Nephron (organoid): ENCODE data around the gene PSMA2.
"Not testable (repeated sequence)": the region's sequence is repeated elsewhere in the genome, so short reads cannot be mapped to it uniquely, and the experiment has no call there.

ENCODE experiments used
- H3K27ac Mint-ChIP-seq, 3 experiments: 2 replicates each; pipeline ENCODE4 v1.8.0; 2020; ENCODE audit warnings: mixed read lengths in 3 of 3, mild to moderate bottlenecking in 2 of 3, moderate library complexity in 1 of 3
- H3K27me3 Mint-ChIP-seq: 2 replicates; pipeline ENCODE4 v1.8.0; 2021; ENCODE audit warnings: low read depth, mild to moderate bottlenecking, moderate library complexity, mixed read lengths
- H3K36me3 Mint-ChIP-seq: 2 replicates; pipeline ENCODE4 v1.8.0; 2020; ENCODE audit warnings: low read depth, mixed read lengths
- H3K4me1 Mint-ChIP-seq: 2 replicates; pipeline ENCODE4 v1.8.0; 2020; ENCODE audit warnings: mixed read lengths
- H3K4me3 Mint-ChIP-seq, 3 experiments: 2 replicates each; pipeline ENCODE4 v1.8.0; 2020; ENCODE audit warnings: mild to moderate bottlenecking in 3 of 3, mixed read lengths in 3 of 3, moderate library complexity in 2 of 3
- H3K9me3 Mint-ChIP-seq: 2 replicates; pipeline ENCODE4 v1.8.0; 2020; ENCODE audit warnings: mixed read lengths
- TF ChIP-seq, protein P1 (sequence below), 3 experiments: fragments of 200-600 bp; sonication (generic); IDR thresholded peaks; one replicate each; pipeline ENCODE4 v1.5.0; 2021; ENCODE audit warnings: antibody characterized with exemption in 3 of 3; ENCODE audit not compliant: unreplicated experiment in 3 of 3

PSMA2 gene

DNA sequence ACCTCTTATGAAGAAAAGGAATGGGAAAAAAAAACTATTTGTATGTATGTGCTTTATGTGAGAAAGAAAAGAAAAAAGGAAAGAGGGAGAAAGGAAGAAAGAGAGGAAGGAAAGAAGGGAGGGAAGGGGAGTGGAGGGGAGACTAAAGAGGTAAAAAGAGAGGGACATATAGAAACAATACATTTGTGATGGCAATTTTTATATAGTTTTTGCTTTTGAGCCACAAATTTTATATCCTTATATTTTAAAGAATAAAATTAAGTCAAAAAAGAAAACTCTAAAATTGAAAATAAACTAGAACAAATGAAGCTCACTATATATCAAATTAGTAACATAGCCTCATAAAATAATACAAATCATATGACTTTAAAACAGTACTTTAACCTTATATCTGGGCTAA, 31.1 kb downstream of the PSMA2 start:
- Mint-ChIP-seq H3K4me1 (no peaks in the 10 kb centered on the region), H3K27ac (no peak overlapping the region), H3K36me3 (peaks cover 4% of the 10 kb centered on the region), H3K4me3 (no peak overlapping the region), H3K27me3 (no peaks in the 10 kb centered on the region), H3K9me3 (peaks cover 6% of the 10 kb centered on the region)
- TF ChIP-seq, protein P1, sequence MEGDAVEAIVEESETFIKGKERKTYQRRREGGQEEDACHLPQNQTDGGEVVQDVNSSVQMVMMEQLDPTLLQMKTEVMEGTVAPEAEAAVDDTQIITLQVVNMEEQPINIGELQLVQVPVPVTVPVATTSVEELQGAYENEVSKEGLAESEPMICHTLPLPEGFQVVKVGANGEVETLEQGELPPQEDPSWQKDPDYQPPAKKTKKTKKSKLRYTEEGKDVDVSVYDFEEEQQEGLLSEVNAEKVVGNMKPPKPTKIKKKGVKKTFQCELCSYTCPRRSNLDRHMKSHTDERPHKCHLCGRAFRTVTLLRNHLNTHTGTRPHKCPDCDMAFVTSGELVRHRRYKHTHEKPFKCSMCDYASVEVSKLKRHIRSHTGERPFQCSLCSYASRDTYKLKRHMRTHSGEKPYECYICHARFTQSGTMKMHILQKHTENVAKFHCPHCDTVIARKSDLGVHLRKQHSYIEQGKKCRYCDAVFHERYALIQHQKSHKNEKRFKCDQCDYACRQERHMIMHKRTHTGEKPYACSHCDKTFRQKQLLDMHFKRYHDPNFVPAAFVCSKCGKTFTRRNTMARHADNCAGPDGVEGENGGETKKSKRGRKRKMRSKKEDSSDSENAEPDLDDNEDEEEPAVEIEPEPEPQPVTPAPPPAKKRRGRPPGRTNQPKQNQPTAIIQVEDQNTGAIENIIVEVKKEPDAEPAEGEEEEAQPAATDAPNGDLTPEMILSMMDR (IDR thresholded peaks at IDR 0.05; ENCODE audit: unreplicated experiment in 3 of 3), result no peak

DNA sequence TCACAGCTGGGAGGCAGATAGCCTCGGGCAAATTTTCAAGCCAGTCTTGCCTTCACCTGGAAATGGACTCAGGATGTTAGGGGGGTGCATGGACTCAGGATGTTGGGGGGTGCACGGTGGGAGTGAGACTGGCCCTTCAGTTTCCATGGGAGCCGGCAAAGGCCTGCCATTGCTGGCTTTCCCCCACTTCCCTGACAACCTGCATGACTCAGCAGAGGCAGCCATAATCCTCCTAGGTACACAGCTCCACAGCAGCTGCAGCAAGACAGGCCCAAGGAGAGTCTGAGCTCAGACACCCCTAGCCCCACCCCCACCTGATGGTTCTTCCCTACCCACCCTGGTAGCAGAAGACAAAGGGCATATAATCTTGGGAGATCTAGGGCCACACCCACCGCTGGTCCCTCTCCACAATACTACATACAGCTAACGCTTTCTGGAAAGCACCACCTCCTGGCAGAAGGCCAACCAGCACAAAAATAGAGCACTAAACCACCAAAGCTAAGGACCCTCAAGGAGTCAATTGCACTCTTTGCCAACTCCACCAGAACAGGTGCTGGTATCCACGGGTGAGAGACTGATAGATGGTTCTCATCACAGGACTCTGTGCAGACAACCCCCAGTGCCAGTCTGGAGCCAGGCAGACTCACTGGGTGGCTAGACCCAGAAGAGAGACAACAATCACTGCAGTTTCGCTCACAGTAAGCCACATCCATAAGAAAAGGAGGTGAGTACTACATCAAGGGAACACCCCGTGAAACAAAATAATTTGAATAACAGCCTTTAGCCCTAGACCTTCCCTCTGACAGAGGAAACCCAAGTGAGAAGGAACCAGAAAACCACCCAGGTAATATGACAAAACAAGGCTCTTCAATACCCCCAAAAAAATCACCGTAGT, 38.4 kb downstream of the PSMA2 start:
- no peak overlapping the region for H3K4me3 Mint-ChIP-seq
- peaks cover 22% of the 10 kb centered on the region for H3K9me3 Mint-ChIP-seq
- H3K4me1 Mint-ChIP-seq, result peaks cover 8% of the 10 kb centered on the region
- H3K27ac Mint-ChIP-seq, result no peak overlapping the region
- peaks cover 14% of the 10 kb centered on the region for H3K36me3 Mint-ChIP-seq
- no peaks in the 10 kb centered on the region for H3K27me3 Mint-ChIP-seq
- TF ChIP-seq, protein P1 (IDR thresholded peaks at IDR 0.05; ENCODE audit: unreplicated experiment in 3 of 3), result no peak

DNA sequence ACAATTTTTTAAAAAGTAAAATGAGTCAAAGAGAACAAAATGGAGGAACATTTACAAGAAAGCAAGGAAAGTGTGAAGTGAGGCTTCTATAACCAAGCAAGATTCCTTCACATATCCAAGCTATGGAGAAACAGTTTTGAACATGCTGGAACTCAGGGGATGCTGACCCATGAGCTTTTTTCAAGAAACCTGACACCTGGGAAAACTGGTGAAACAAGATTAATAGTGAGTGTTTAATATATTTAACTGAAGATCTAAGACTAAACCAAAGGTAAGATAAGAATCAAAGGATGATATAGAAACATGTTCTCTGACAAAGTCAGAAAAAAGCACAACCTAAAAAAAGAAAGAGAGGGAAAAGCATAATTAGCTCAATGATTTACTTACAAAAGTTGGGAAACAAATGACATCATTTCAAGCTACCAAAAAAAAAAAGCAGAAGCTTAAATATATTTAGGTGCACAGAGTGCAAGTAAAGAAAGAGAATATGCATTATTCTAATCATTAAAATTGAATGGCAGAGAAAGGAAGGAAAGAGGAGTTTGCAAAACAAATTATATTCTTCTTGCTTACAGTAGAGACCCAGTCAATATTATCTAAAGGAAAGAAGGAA, 45.0 kb downstream of the PSMA2 start:
- Mint-ChIP-seq H3K27me3 (peaks cover 9% of the 10 kb centered on the region), H3K4me1 (peaks cover 24% of the 10 kb centered on the region), H3K4me3 (peak overlapping the region; percentile 71 to 90 (median 79)), H3K9me3 (no peaks in the 10 kb centered on the region), H3K27ac (peak overlapping the region; percentile 30 to 77 (median 53)), H3K36me3 (no peaks in the 10 kb centered on the region)
- TF ChIP-seq, protein P1 (IDR thresholded peaks at IDR 0.05; ENCODE audit: unreplicated experiment in 3 of 3), result no peak

DNA sequence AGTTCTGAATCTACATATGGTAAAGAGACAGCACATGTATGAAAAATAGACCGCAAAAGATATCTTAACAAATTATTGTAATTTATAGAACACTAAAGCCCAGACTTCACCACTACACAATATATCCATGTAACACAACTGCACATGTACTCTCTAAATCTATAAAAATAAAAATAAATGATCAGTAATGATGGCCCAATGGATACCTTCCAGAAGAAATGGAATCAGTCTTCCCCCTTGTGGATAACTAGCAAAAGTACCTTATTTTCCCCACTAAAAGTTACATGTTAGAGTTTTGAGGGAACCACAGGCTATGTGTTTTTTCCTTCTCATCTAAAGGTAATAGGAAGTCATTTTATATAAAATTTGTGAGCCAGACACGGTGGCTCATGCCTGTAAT, 45.8 kb downstream of the PSMA2 start:
- peak overlapping the region; percentile 33 to 58 (median 50) for H3K4me3 Mint-ChIP-seq
- peaks cover 9% of the 10 kb centered on the region for H3K27me3 Mint-ChIP-seq
- H3K27ac Mint-ChIP-seq, result peak overlapping the region in 2 of 3 experiments; percentile 53 to 67
- no peaks in the 10 kb centered on the region for H3K9me3 Mint-ChIP-seq
- no peaks in the 10 kb centered on the region for H3K36me3 Mint-ChIP-seq
- peaks cover 24% of the 10 kb centered on the region for H3K4me1 Mint-ChIP-seq
- TF ChIP-seq, protein P1 (IDR thresholded peaks at IDR 0.05; ENCODE audit: unreplicated experiment in 3 of 3), result peak; percentile 28 to 38 (median 35)

DNA sequence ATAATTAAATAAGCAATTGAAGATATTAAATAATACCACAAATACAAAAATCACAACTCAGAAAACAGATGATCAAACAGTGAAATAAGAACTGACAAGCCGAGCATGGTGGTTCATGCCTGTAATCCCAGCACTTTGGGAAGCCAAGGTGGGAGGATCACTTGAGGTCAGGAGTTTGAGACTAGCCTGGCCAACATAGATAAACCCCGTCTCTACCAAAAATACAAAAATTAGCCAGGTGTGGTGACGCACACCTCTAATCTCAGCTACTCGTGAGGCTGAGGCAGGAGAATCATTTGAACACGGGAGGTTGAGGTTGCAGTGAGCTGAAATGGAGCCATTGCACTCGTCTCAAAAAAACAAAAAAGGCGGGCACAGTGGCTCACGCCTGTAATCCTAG, 46.8 kb downstream of the PSMA2 start:
- peaks cover 24% of the 10 kb centered on the region for H3K4me1 Mint-ChIP-seq
- not testable (repeated sequence) for H3K9me3 Mint-ChIP-seq, H3K4me3 Mint-ChIP-seq, H3K27me3 Mint-ChIP-seq, H3K27ac Mint-ChIP-seq, H3K36me3 Mint-ChIP-seq

DNA sequence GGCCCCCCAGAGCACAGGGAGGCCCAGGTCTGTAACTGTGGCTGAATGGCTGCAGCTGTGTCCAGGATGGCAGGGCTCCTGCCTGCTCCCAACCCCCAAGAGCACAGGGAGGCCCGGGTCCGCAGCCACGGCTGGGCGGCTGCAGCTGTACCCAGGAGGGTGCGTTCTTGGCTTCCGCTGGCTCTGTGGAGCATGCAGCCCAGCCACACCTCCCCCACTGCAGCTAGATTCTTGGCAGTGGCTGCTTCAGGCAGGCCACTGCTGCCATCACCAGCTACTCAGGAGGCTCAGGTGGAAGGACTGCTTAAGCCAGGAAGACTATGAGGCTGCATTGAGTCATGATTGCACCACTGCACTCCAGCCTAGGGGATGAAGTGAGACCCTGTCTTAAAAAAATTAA, 48.0 kb downstream of the PSMA2 start:
- Mint-ChIP-seq H3K4me3 (no peak overlapping the region), H3K9me3 (no peaks in the 10 kb centered on the region), H3K27ac (peak overlapping the region in 1 of 3 experiments; percentile 69), H3K4me1 (peaks cover 19% of the 10 kb centered on the region), H3K27me3 (peaks cover 9% of the 10 kb centered on the region), H3K36me3 (no peaks in the 10 kb centered on the region)
- TF ChIP-seq, protein P1 (IDR thresholded peaks at IDR 0.05; ENCODE audit: unreplicated experiment in 3 of 3), result no peak
